Smooth muscle cell (in vitro differentiated cells): ENCODE results near the gene ARAP2. TPM values are rescaled to one million over a fixed set of nuclear protein-coding genes. Genes with fewer than 3 reads are reported as not detected.

Experiments used
- DNase-seq: peaks from one replicate; lab custom pipeline; 2025; ENCODE audit not compliant: unreplicated experiment; lab: John Stamatoyannopoulos, UW
- H2AFZ ChIP-seq: fragments of 200-600 bp; sonication (generic); 2 replicates; pipeline ENCODE4 v1.6.0; 2016; ENCODE audit warnings: antibody characterized with exemption, low read depth, mild to moderate bottlenecking
- H3F3A ChIP-seq: fragments of 200-600 bp; sonication (generic); 2 replicates; pipeline ENCODE4 v1.6.0; 2017; ENCODE audit warnings: antibody characterized with exemption, low read depth
- H3K27ac ChIP-seq: fragments of 200-600 bp; sonication (generic); 2 replicates; pipeline ENCODE4 v1.5.1; 2016; ENCODE audit warnings: low read depth, mild to moderate bottlenecking
- H3K27me3 ChIP-seq: fragments of 200-600 bp; sonication (generic); 2 replicates; pipeline ENCODE4 v1.6.1; 2016; ENCODE audit warnings: low read depth, mild to moderate bottlenecking
- H3K36me3 ChIP-seq: fragments of 200-600 bp; sonication (generic); 2 replicates; pipeline ENCODE4 v1.5.1; 2016; ENCODE audit warnings: low read depth
- H3K4me1 ChIP-seq: fragments of 200-600 bp; sonication (generic); 2 replicates; pipeline ENCODE4 v1.5.1; 2016; ENCODE audit warnings: low read depth
- H3K4me2 ChIP-seq: fragments of 200-600 bp; sonication (generic); 2 replicates; pipeline ENCODE4 v1.6.0; 2016; ENCODE audit warnings: mild to moderate bottlenecking
- H3K4me3 ChIP-seq: fragments of 200-600 bp; sonication (generic); 2 replicates; pipeline ENCODE4 v1.5.1; 2016; ENCODE audit warnings: mild to moderate bottlenecking
- H3K79me2 ChIP-seq: fragments of 200-600 bp; sonication (generic); 2 replicates; pipeline ENCODE4 v1.6.0; 2016; ENCODE audit warnings: low read depth, mild to moderate bottlenecking
- H3K9ac ChIP-seq: fragments of 200-600 bp; sonication (generic); 2 replicates; pipeline ENCODE4 v1.6.0; 2016; ENCODE audit warnings: low read depth
- H3K9me3 ChIP-seq: fragments of 200-600 bp; sonication (generic); replicated peaks from 2 replicates; pipeline ENCODE4 v1.5.1; 2016; ENCODE audit warnings: low read depth
- H4K20me1 ChIP-seq: fragments of 200-600 bp; sonication (generic); 2 replicates; pipeline ENCODE4 v1.6.0; 2016; ENCODE audit warnings: low read depth
- CTCF ChIP-seq: fragments of 200-600 bp; sonication (generic); IDR thresholded peaks from 2 replicates; pipeline ENCODE4 v1.5.1; 2017; ENCODE audit warnings: borderline replicate concordance, mild to moderate bottlenecking, antibody characterized with exemption; ENCODE audit not compliant: insufficient read depth, poor library complexity, severe bottlenecking
- WGBS: methylation state at CpG from one replicate; pipeline ENCODE4 v1.1.7; 2016; ENCODE audit warnings: low lambda C conversion rate; 5-methylcytosine and 5-hydroxymethylcytosine counted together
- polyA plus RNA-seq: library from polyadenylated mRNA; unstranded; fragments of >200 nt; fragmentation: Nextera tagmentation; extraction: Ambion mirVana; gene quantifications from 2 replicates; pipeline ENCODE4 v1.2.1, GENCODE V29; 2016
- total RNA-seq: library from RNA; depleted of rRNA; stranded (reverse); fragments of >200 nt; gene quantifications from 2 replicates; pipeline ENCODE4 v1.2.3, GENCODE V29; 2014

The ARAP2 gene
- total RNA-seq (12.6 and 17.9 TPM in 2 replicates), polyA plus RNA-seq (1.2 and 3.5 TPM in 2 replicates)

GRCh38 chr4:36244257-36245082 lies at the start of gene ARAP2:
ARAP2 (minus strand) TSS chr4:36244514; CDS start chr4:36229486, 15,028 bp downstream.
- peak within 1 kb of the TSS; percentile 90 for H2AFZ ChIP-seq
- H3K9ac ChIP-seq, result peak within 1 kb of the TSS; percentile 91
- no peaks in the 10 kb centered on the region for H3K4me1 ChIP-seq
- no peaks in the 10 kb centered on the region for H3K36me3 ChIP-seq
- no peaks in the 10 kb centered on the region for H3K79me2 ChIP-seq
- peak within 1 kb of the TSS; percentile 78 for H3K4me3 ChIP-seq
- no peak for DNase-seq
- 5% methylated on average over 27 of the region's 81 CpGs for WGBS
- H3K9me3 ChIP-seq, result no peaks in the 10 kb centered on the region
- peak within 1 kb of the TSS; percentile 96 for H3K4me2 ChIP-seq
- no peak for TF ChIP-seq CTCF
- H3F3A ChIP-seq, result no peaks in the 10 kb centered on the region
- no peaks in the 10 kb centered on the region for H3K27me3 ChIP-seq
- peak within 1 kb of the TSS; percentile 84 for H3K27ac ChIP-seq
- H4K20me1 ChIP-seq, result no peaks in the 10 kb centered on the region

GRCh38 chr4:36292556-36293188 lies 48.4 kb upstream of the ARAP2 start:
- Histone ChIP-seq H3K27ac (no peak overlapping the region), H3K9me3 (no peaks in the 10 kb centered on the region), H3K4me2 (no peak overlapping the region), H2AFZ (peak overlapping the region; percentile 54), H3K9ac (no peak overlapping the region), H3K79me2 (no peaks in the 10 kb centered on the region), H3K4me3 (no peak overlapping the region), H3K36me3 (no peaks in the 10 kb centered on the region), H3F3A (no peaks in the 10 kb centered on the region), H4K20me1 (no peaks in the 10 kb centered on the region), H3K27me3 (no peaks in the 10 kb centered on the region), H3K4me1 (no peaks in the 10 kb centered on the region)
- 83% methylated on average over 7 of the region's 7 CpGs for WGBS
- DNase-seq, result no peak
- no peak for TF ChIP-seq CTCF

- DNase-seq, result no peak
- Histone ChIP-seq H3K79me2 (no peaks in the 10 kb centered on the region), H3K9me3 (no peaks in the 10 kb centered on the region), H3K4me3 (no peak overlapping the region), H3K27ac (no peak overlapping the region), H2AFZ (no peak overlapping the region), H3K4me1 (no peaks in the 10 kb centered on the region), H4K20me1 (no peaks in the 10 kb centered on the region), H3K27me3 (no peaks in the 10 kb centered on the region), H3K9ac (no peak overlapping the region), H3K4me2 (no peak overlapping the region), H3F3A (no peaks in the 10 kb centered on the region), H3K36me3 (no peaks in the 10 kb centered on the region)
- WGBS, result 92% methylated on average over 2 of the region's 2 CpGs
- no peak for TF ChIP-seq CTCF
Observed at GRCh38 chr4:36290641-36291040, 46.3 kb upstream of the ARAP2 start.
